HCT116 (cell line): ENCODE results near the gene PDE1C. TPM values are rescaled to one million over a fixed set of nuclear protein-coding genes. Genes with fewer than 3 reads are reported as not detected.

Source experiments
- ATAC-seq: fragments of 200-7000 bp; cut with Tn5 transposase; 2 replicates; pipeline ENCODE4 v1.9.1; 2020; ENCODE audit warnings: mild to moderate bottlenecking, moderate library complexity
- BruUV-seq: library from RNA; stranded (reverse); fragments of 400-500 nt; replicated peaks from 2 replicates; lab custom pipeline; 2021; lab: Mats Ljungman, UMichigan
- CTCF ChIA-PET: fragments of 300-600 bp; sonication (Branson Sonifier 250); formaldehyde crosslinking; loops from one replicate; lab custom pipeline; 2021; ENCODE audit warnings: antibody characterized with exemption; lab: Charles Lee
- POLR2A ChIA-PET: fragments of 300-600, 350-600 bp; sonication (Branson Sonifier 250); formaldehyde crosslinking; loops from one replicate; lab custom pipeline; 2021; ENCODE audit warnings: antibody characterized with exemption; lab: Charles Lee
- RAD21 ChIA-PET, 2 experiments: fragments of 300-600 bp; sonication (Branson Sonifier 250); formaldehyde crosslinking; loops; one replicate each; lab custom pipeline; 2023; ENCODE audit warnings: low total read pairs in 2 of 2; ENCODE audit not compliant: uncharacterized antibody in 2 of 2, unreplicated experiment in 2 of 2, low non-redundant PET in 1 of 2; lab: Charles Lee
- DNase-seq: peaks from one replicate; pipeline ENCODE4 v3.0.0-alpha.2; 2010; ENCODE audit warnings: low read depth, low spot score
- H2AFZ ChIP-seq: fragments of 200-600 bp; shearing (Covaris generic), sonication (generic); 2 replicates; pipeline ENCODE4 v1.6.1; 2017; ENCODE audit warnings: low read depth, mixed run types, mixed read lengths, antibody characterized with exemption, low read length; ENCODE audit not compliant: poor library complexity, severe bottlenecking
- H3K27ac ChIP-seq: 2 replicates; pipeline ENCODE4 v1.5.1; 2012; ENCODE audit warnings: low read depth, low read length
- H3K27me3 ChIP-seq: fragments of 200-600 bp; sonication (generic); 2 replicates; pipeline ENCODE4 v1.6.1; 2016; ENCODE audit warnings: mixed run types, low read length, mixed read lengths; ENCODE audit not compliant: insufficient read depth
- H3K36me3 ChIP-seq, 2 experiments: fragments of 200-500 bp in 1 of 2; fragments of 200-600 bp in 1 of 2; sonication (Bioruptor generic) in 1 of 2; sonication (generic) in 1 of 2; 2 replicates each; pipeline versions ENCODE4 v1.5.1 to v1.6.1; 2014 to 2016; ENCODE audit warnings: low read length in 2 of 2, inconsistent platforms in 1 of 2, mixed read lengths in 1 of 2, mixed run types in 1 of 2; ENCODE audit not compliant: insufficient read depth in 2 of 2, control insufficient read depth in 1 of 2
- H3K4me1 ChIP-seq, 2 experiments: fragments of 200-600 bp in 1 of 2; sonication (generic) in 1 of 2; 2 replicates each; pipeline versions ENCODE4 v1.5.1 to v1.6.1; 2012 to 2017; ENCODE audit warnings: low read length in 2 of 2, inconsistent platforms in 1 of 2, mild to moderate bottlenecking in 1 of 2, mixed read lengths in 1 of 2, mixed run types in 1 of 2, moderate library complexity in 1 of 2; ENCODE audit not compliant: insufficient read depth in 2 of 2, control insufficient read depth in 1 of 2
- H3K4me2 ChIP-seq: fragments of 200-600 bp; sonication (generic); 2 replicates; pipeline ENCODE4 v1.6.1; 2017; ENCODE audit warnings: mixed run types, low read length, mixed read lengths
- H3K4me3 ChIP-seq, 2 experiments: fragments of 200-600 bp in 1 of 2; sonication (generic) in 1 of 2; replicated peaks in 1 of 2; 2 replicates each; pipeline ENCODE4 v1.5.1; 2011 to 2016; ENCODE audit warnings: low read length in 2 of 2, control low read depth in 1 of 2, low read depth in 1 of 2, mild to moderate bottlenecking in 1 of 2, mixed read lengths in 1 of 2, mixed run types in 1 of 2
- H3K79me2 ChIP-seq: fragments of 200-600 bp; sonication (generic); 2 replicates; pipeline ENCODE4 v1.6.1; 2017; ENCODE audit warnings: mild to moderate bottlenecking, mixed run types, low read length, moderate library complexity, mixed read lengths; ENCODE audit not compliant: insufficient read depth
- H3K9ac ChIP-seq: fragments of 200-600 bp; sonication (generic); 2 replicates; pipeline ENCODE4 v1.6.1; 2016; ENCODE audit warnings: low read length, mixed read lengths
- H3K9me2 ChIP-seq: fragments of 200-600 bp; sonication (generic), shearing (Covaris generic); 2 replicates; pipeline ENCODE4 v1.6.1; 2017; ENCODE audit warnings: mixed run types, mild to moderate bottlenecking, moderate library complexity; ENCODE audit not compliant: insufficient read depth
- H3K9me3 ChIP-seq, 2 experiments: fragments of 200-500 bp in 1 of 2; fragments of 200-600 bp in 1 of 2; sonication (Bioruptor generic) in 1 of 2; sonication (generic) in 1 of 2; 2 replicates each; pipeline ENCODE4 v1.6.1; 2014 to 2017; ENCODE audit warnings: low read length in 2 of 2, mixed read lengths in 2 of 2, inconsistent platforms in 1 of 2, low read depth in 1 of 2, mild to moderate bottlenecking in 1 of 2, mixed run types in 1 of 2, moderate library complexity in 1 of 2; ENCODE audit not compliant: control insufficient read depth in 1 of 2, insufficient read depth in 1 of 2
- H4K20me1 ChIP-seq: fragments of 200-600 bp; sonication (generic), shearing (Covaris generic); 2 replicates; pipeline ENCODE4 v1.6.1; 2017; ENCODE audit warnings: mixed run types, mild to moderate bottlenecking, moderate library complexity; ENCODE audit not compliant: insufficient read depth
- ATF3 ChIP-seq: IDR thresholded peaks from 2 replicates; pipeline ENCODE4 v1.6.1; 2012
- CBX3 ChIP-seq: IDR thresholded peaks from 2 replicates; pipeline ENCODE4 v1.6.1; 2012; ENCODE audit warnings: low read depth
- CEBPB ChIP-seq: IDR thresholded peaks from 2 replicates; pipeline ENCODE4 v1.6.1; 2012; ENCODE audit warnings: low read depth
- CTCF ChIP-seq, 3 experiments: fragments of 200-600 bp in 1 of 3; sonication (generic) in 1 of 3; IDR thresholded peaks in 2 of 3; conservative IDR thresholded peaks in 1 of 3; 2 replicates each; pipeline ENCODE4 v1.5.1; 2012 to 2017; ENCODE audit warnings: low read depth in 2 of 3, low read length in 2 of 3, antibody characterized with exemption in 1 of 3, borderline replicate concordance in 1 of 3, control low read depth in 1 of 3, mild to moderate bottlenecking in 1 of 3, mixed read lengths in 1 of 3, mixed run types in 1 of 3, moderate library complexity in 1 of 3; ENCODE audit not compliant: insufficient read depth in 1 of 3
- EGR1 ChIP-seq: IDR thresholded peaks from 2 replicates; pipeline ENCODE4 v1.6.1; 2012; ENCODE audit warnings: low read depth
- ELF1 ChIP-seq: IDR thresholded peaks from 2 replicates; pipeline ENCODE4 v1.6.1; 2012; ENCODE audit warnings: low read depth, borderline replicate concordance
- EZH2phosphoT487 ChIP-seq: fragments of 200-600 bp; IDR thresholded peaks from 2 replicates; pipeline ENCODE4 v1.6.1; 2018; ENCODE audit warnings: antibody characterized with exemption, borderline replicate concordance
- FOSL1 ChIP-seq: IDR thresholded peaks from 2 replicates; pipeline ENCODE4 v1.6.1; 2012; ENCODE audit warnings: low read depth
- JUND ChIP-seq: IDR thresholded peaks from 2 replicates; pipeline ENCODE4 v1.6.1; 2012
- MAX ChIP-seq: IDR thresholded peaks from 2 replicates; pipeline ENCODE4 v1.6.1; 2012
- POLR2A ChIP-seq: IDR thresholded peaks from 2 replicates; pipeline ENCODE4 v1.7.0; 2011; ENCODE audit warnings: borderline replicate concordance; ENCODE audit not compliant: insufficient read depth, insufficient read length; ENCODE audit errors: extremely low read depth
- RAD21 ChIP-seq: IDR thresholded peaks from 2 replicates; pipeline ENCODE4 v1.6.1; 2012; ENCODE audit warnings: low read depth, mild to moderate bottlenecking
- REST ChIP-seq: IDR thresholded peaks from 2 replicates; pipeline ENCODE4 v1.6.1; 2012; ENCODE audit warnings: low read depth
- SRF ChIP-seq: IDR thresholded peaks from 2 replicates; pipeline ENCODE4 v1.6.1; 2012; ENCODE audit warnings: low read depth
- TCF7L2 ChIP-seq: IDR thresholded peaks from 2 replicates; pipeline ENCODE4 v1.7.0; 2011; ENCODE audit warnings: borderline replicate concordance, inconsistent platforms; ENCODE audit not compliant: insufficient read depth, insufficient read length; ENCODE audit errors: extremely low read depth
- ZNF274 ChIP-seq: fragments of 200-500 bp; sonication (Bioruptor generic); IDR thresholded peaks from 2 replicates; pipeline ENCODE4 v1.6.1; 2014; ENCODE audit warnings: mild to moderate bottlenecking, low read depth, low read length, inconsistent platforms
- intact Hi-C: fragments of 100-400 bp; cut with micrococcal nuclease; formaldehyde crosslinking; loops from 2 replicates; pipeline ENCODE4 v1.10.0; 2022
- total RNA-seq: library from RNA; stranded (reverse); gene quantifications from one replicate; pipeline ENCODE4 v1.2.1, GENCODE V29; 2021; ENCODE audit not compliant: unreplicated experiment

PDE1C gene
- total RNA-seq, 1 experiment from 2014 or later, result 0.17 TPM

GRCh38 chr7:32001948-32002347, 68.3 kb downstream of the PDE1C start:
- ATAC-seq (no peak), DNase-seq (no peak)
- ChIA-PET CTCF (no interaction called here), POLR2A (no interaction called here), RAD21 (no interaction called here)
- intact Hi-C loops, result no loop called here
- Histone ChIP-seq H3K27me3 (0 out of 2 replicates have a peak, but pooled peaks cover 4% of the 10 kb centered on the region), H3K36me3 (no peaks in the 10 kb centered on the region), H3K27ac (no peak overlapping the region), H3K4me2 (no peak overlapping the region), H3K9me2 (no peaks in the 10 kb centered on the region), H3K9ac (no peak overlapping the region), H3K79me2 (no peaks in the 10 kb centered on the region), H3K4me3 (no peak overlapping the region), H4K20me1 (no peaks in the 10 kb centered on the region), H3K4me1 (no peaks in the 10 kb centered on the region), H3K9me3 (no peaks in the 10 kb centered on the region), H2AFZ (no peak overlapping the region)
- TF ChIP-seq ATF3 (no peak), CTCF (IDR thresholded peaks at IDR 0.05 in 2 of 3, conservative IDR thresholded peaks at IDR 0.05 in 1 of 3; ENCODE audit: borderline replicate concordance in 1 of 3, insufficient read depth in 1 of 3, low read depth in 2 of 3, low read length in 2 of 3) (no peak), POLR2A (no peak), REST (no peak), TCF7L2 (no peak), RAD21 (no peak), ZNF274 (no peak), ELF1 (no peak), FOSL1 (no peak), CEBPB (no peak), JUND (no peak), MAX (no peak), EGR1 (no peak), SRF (no peak), CBX3 (no peak), EZH2phosphoT487 (no peak)
- BruUV-seq, result no TSS peak
